ENCODE results near the gene ATF2. TPM values are rescaled to one million over a fixed set of nuclear protein-coding genes. Genes with fewer than 3 reads are reported as not detected.
"Not testable (repeated sequence)": the region's sequence is repeated elsewhere in the genome, so short reads cannot be mapped to it uniquely, and the experiment has no call there.

The ATF2 gene
- total and polyA plus RNA-seq, 11 donors: 11.2 to 41.5 (median 24.8) TPM

DNA sequence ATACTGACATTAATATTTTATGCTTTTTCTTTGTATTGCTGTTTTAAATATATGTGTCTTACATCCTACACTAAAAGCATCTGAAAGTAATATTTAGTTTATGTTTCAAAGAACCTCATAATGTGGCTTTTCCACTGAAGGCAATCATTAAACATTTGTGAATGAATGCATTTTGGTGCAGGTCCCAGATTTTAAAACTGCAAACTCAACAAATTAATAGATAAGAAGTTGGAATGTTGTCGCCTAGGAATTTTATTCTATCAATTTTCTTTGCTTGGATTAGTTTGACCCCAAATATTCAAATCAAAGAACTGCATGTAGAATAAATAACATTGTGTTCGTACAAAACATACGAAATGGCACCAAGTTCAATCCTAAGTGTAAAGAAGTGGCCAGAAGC lies 44.7 kb downstream of the ATF2 start:
- peaks cover 0 to 35% (median 25%) of the 10 kb centered on the region in 9 donors for H3K36me3 ChIP-seq
- intact Hi-C loops (cut with DNase I): no loop called here
- no peaks in the 10 kb centered on the region for H3K9me3 ChIP-seq

GRCh38 chr2:175111200-175111657 lies 56.8 kb downstream of the ATF2 start:
- intact Hi-C loops (cut with DNase I): loop anchor here in 8 of 10 donors (1.0 to 10.0 kb wide), 8 partner anchors 54 to 174 kb away; partner anchors contain the start of genes ATP5MC3 (in 4 of the 8) and ATF2 (in 1 of the 8)
- peak; percentile 72 to 87 (median 78) for TF ChIP-seq CTCF (IDR thresholded peaks at IDR 0.05)
- TF ChIP-seq POLR2A (IDR thresholded peaks at IDR 0.05): no peak

More for the DNA sequence above, 44.7 kb downstream of the ATF2 start:
- TF ChIP-seq CTCF (IDR thresholded peaks at IDR 0.05) (no peak), POLR2A (IDR thresholded peaks at IDR 0.05) (no peak)
- H3K4me1 ChIP-seq: peaks cover 0 to 7% (median 0%) of the 10 kb centered on the region in 12 donors
- H3K27ac ChIP-seq: no peak overlapping the region
- DNase-seq (no peak), ATAC-seq (no peak)
- no peaks in the 10 kb centered on the region for H3K27me3 ChIP-seq
- no peak overlapping the region for H3K4me3 ChIP-seq
- 94 to 96% (median 95%) methylated on average over 3 of the region's 3 CpGs for WGBS, 4 donors

GRCh38 chr2:175108091-175108490 lies 59.9 kb downstream of the ATF2 start:
- H3K4me3 ChIP-seq, H3K27me3 ChIP-seq, ATAC-seq, H3K4me1 ChIP-seq, H3K27ac ChIP-seq, DNase-seq, H3K9me3 ChIP-seq: not testable (repeated sequence)
- peaks cover 0 to 88% (median 58%) of the 10 kb centered on the region in 9 donors for H3K36me3 ChIP-seq
- intact Hi-C loops (cut with DNase I): loop anchor here in 1 of 10 donors (10.0 kb wide), 1 partner anchor 177 kb away; no protein-coding TSS in a partner anchor
- 95 to 99% (median 97%) methylated on average over 12 to 39 of the region's 39 CpGs for WGBS, 4 donors

More at GRCh38 chr2:175111200-175111657, 56.8 kb downstream of the ATF2 start:
- H3K36me3 ChIP-seq: peaks cover 0 to 90% (median 76%) of the 10 kb centered on the region in 9 donors
- no peak for DNase-seq
- no peaks in the 10 kb centered on the region for H3K27me3 ChIP-seq
- no peak overlapping the region for H3K27ac ChIP-seq
- H3K4me1 ChIP-seq: no peaks in the 10 kb centered on the region
- H3K4me3 ChIP-seq: no peak overlapping the region
- ATAC-seq: peak in 1 of 4 donors; percentile 53
- 61 to 64% (median 63%) methylated on average over 3 of the region's 3 CpGs for WGBS, 4 donors
- H3K9me3 ChIP-seq: no peaks in the 10 kb centered on the region

DNA sequence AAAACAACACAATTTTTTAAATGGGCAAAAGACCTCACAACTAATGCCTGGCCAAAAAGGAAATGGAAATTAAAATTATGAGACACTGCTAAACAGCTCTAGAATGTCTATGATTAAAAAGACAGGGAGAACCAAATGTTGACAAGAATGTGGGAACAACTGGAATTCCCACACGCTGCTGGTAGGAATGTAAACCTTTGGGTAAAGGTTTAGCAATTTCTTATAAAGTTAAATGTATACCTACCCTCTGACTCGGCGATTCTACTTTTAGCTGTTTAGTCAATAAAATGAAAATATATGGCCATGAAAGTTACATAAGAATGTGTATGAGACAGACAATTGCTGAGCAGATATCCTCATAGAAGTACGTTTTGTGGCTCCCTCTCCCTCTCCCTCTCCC lies 60.9 kb downstream of the ATF2 start:
- H3K36me3 ChIP-seq: peaks cover 0 to 88% (median 50%) of the 10 kb centered on the region in 9 donors
- DNase-seq (no peak), ATAC-seq (no peak)
- H3K4me3 ChIP-seq: no peak overlapping the region
- H3K4me1 ChIP-seq: no peaks in the 10 kb centered on the region
- no peaks in the 10 kb centered on the region for H3K27me3 ChIP-seq
- 96 to 98% (median 97%) methylated on average over 4 of the region's 4 CpGs for WGBS, 4 donors
- TF ChIP-seq CTCF (IDR thresholded peaks at IDR 0.05) (no peak), POLR2A (IDR thresholded peaks at IDR 0.05) (no peak)
- H3K9me3 ChIP-seq: no peaks in the 10 kb centered on the region
- intact Hi-C loops (cut with DNase I): loop anchor here in 1 of 10 donors (10.0 kb wide), 1 partner anchor 178 kb away; no protein-coding TSS in a partner anchor
- H3K27ac ChIP-seq: no peak overlapping the region

Data from heart left ventricle (tissue), 16 donors.